Measurements from ENCODE around the gene PLAC8L1.

PLAC8L1 gene

GRCh38 chr5:146066968-146067367 lies 38.4 kb downstream of the PLAC8L1 start:
- H3K4me3 ChIP-seq (ENCODE audit: control insufficient read depth in 1 of 7, extremely low read depth in 1 of 7, insufficient read depth in 4 of 7, low read depth in 2 of 7, low read length in 6 of 7), result no peak overlapping the region
- H3K27ac ChIP-seq (ENCODE audit: insufficient read depth in 1 of 2, low read depth in 1 of 2, low read length in 2 of 2, poor library complexity in 1 of 2, severe bottlenecking in 2 of 2), result no peak overlapping the region
- H3K36me3 ChIP-seq (ENCODE audit: control insufficient read depth in 4 of 4, insufficient read depth in 4 of 4, low read length in 3 of 4), result no peaks in the 10 kb centered on the region
- H3K4me1 ChIP-seq (ENCODE audit: control extremely low read depth in 1 of 4, control insufficient read depth in 4 of 4, insufficient read depth in 4 of 4, low read length in 3 of 4), result no peaks in the 10 kb centered on the region
- ChIA-PET POLR2A (no interaction called here), CTCF (interaction anchor here (1.7 kb wide), 1 partner anchor 18 kb away, joined by 4 read pairs; no protein-coding TSS in a partner anchor)
- H3K27me3 ChIP-seq (replicated peaks in 2 of 5; ENCODE audit: control insufficient read depth in 4 of 5, insufficient read depth in 5 of 5, low read length in 4 of 5), result peaks cover 0 to 2% (median 0%) of the 10 kb centered on the region in 5 experiments
- 98% methylated on average over 6 of the region's 8 CpGs for WGBS (ENCODE audit: insufficient coverage)
- no peaks in the 10 kb centered on the region for H3K9me3 ChIP-seq (ENCODE audit: control extremely low read depth in 1 of 5, control insufficient read depth in 4 of 5, insufficient read depth in 2 of 5, low read depth in 1 of 5, low read length in 4 of 5)
- no peak for DNase-seq

GRCh38 chr5:146060221-146060585 lies 45.2 kb downstream of the PLAC8L1 start:
- Histone ChIP-seq H3K27me3 (replicated peaks in 2 of 5; ENCODE audit: control insufficient read depth in 4 of 5, insufficient read depth in 5 of 5, low read length in 4 of 5) (no peaks in the 10 kb centered on the region), H3K27ac (ENCODE audit: insufficient read depth in 1 of 2, low read depth in 1 of 2, low read length in 2 of 2, poor library complexity in 1 of 2, severe bottlenecking in 2 of 2) (no peak overlapping the region), H3K9me3 (ENCODE audit: control extremely low read depth in 1 of 5, control insufficient read depth in 4 of 5, insufficient read depth in 2 of 5, low read depth in 1 of 5, low read length in 4 of 5) (no peaks in the 10 kb centered on the region), H3K4me3 (ENCODE audit: control insufficient read depth in 1 of 7, extremely low read depth in 1 of 7, insufficient read depth in 4 of 7, low read depth in 2 of 7, low read length in 6 of 7) (no peak overlapping the region), H3K4me1 (ENCODE audit: control extremely low read depth in 1 of 4, control insufficient read depth in 4 of 4, insufficient read depth in 4 of 4, low read length in 3 of 4) (peaks cover 0 to 7% (median 5%) of the 10 kb centered on the region in 4 experiments), H3K36me3 (ENCODE audit: control insufficient read depth in 4 of 4, insufficient read depth in 4 of 4, low read length in 3 of 4) (no peaks in the 10 kb centered on the region)
- no peak for DNase-seq
- 97% methylated on average over 4 of the region's 5 CpGs for WGBS (ENCODE audit: insufficient coverage)
- ChIA-PET POLR2A (no interaction called here), CTCF (no interaction called here)

DNA sequence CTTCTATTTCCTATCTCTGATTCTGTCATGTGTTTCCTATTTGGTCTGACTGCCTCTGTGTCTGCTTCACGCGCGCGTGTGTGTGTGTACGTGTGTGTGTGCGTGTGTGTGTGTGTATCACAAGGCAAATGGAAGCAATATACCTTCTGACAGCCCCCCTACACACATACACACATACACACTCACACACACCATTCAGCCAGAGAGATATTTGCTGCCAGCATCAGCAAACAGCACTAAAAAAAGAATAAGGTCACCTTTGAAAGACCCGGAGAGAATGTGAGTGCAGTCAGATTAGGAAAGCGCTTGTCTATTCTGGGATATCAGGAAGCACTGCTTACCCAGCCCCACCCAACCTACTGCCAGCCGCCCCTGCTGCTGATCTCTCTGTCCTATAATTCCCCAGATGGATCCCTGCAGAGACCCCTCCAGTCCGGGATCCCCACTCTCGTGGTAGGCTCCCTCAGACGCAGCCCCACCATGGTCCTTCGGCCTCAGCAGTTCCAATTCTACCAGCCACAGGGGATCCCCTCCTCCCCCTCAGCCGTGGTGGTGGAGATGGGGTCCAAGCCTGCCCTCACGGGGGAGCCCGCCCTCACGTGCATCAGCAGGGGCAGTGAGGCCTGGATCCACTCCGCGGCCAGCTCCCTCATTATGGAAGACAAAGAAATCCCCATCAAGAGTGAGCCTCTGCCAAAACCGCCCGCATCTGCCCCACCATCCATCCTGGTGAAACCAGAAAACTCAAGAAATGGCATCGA lies 45.7 kb downstream of the PLAC8L1 start:
- no peak overlapping the region for H3K27ac ChIP-seq (ENCODE audit: insufficient read depth in 1 of 2, low read depth in 1 of 2, low read length in 2 of 2, poor library complexity in 1 of 2, severe bottlenecking in 2 of 2)
- ChIA-PET POLR2A (no interaction called here), CTCF (no interaction called here)
- H3K4me1 ChIP-seq (ENCODE audit: control extremely low read depth in 1 of 4, control insufficient read depth in 4 of 4, insufficient read depth in 4 of 4, low read length in 3 of 4), result peaks cover 0 to 7% (median 5%) of the 10 kb centered on the region in 4 experiments
- H3K27me3 ChIP-seq (replicated peaks in 2 of 5; ENCODE audit: control insufficient read depth in 4 of 5, insufficient read depth in 5 of 5, low read length in 4 of 5), result no peaks in the 10 kb centered on the region
- no peak overlapping the region for H3K4me3 ChIP-seq (ENCODE audit: control insufficient read depth in 1 of 7, extremely low read depth in 1 of 7, insufficient read depth in 4 of 7, low read depth in 2 of 7, low read length in 6 of 7)
- WGBS (ENCODE audit: insufficient coverage), result 91% methylated on average over 10 of the region's 22 CpGs
- peak; percentile 19 to 63 (median 50) for DNase-seq
- H3K36me3 ChIP-seq (ENCODE audit: control insufficient read depth in 4 of 4, insufficient read depth in 4 of 4, low read length in 3 of 4), result no peaks in the 10 kb centered on the region
- H3K9me3 ChIP-seq (ENCODE audit: control extremely low read depth in 1 of 5, control insufficient read depth in 4 of 5, insufficient read depth in 2 of 5, low read depth in 1 of 5, low read length in 4 of 5), result no peaks in the 10 kb centered on the region

DNA sequence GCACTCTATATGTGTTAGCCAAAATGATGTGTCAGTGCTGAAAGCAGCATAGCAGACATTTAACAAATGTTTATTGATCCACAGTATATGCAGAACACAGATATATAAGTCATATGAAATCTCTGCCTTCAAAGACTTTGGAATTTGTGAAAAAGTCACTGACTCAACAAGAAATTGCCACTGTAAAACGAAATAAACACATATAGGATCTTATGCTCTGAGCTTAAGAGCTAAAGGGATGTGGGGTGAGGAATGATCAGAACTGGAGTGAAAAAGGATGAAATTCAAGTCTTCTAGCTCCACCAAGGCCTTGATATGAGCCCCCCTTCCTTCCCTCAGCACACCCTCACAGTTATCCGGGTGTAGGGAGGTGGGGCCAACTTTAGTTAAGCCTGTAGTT lies 49.9 kb downstream of the PLAC8L1 start:
- H3K36me3 ChIP-seq (ENCODE audit: control insufficient read depth in 4 of 4, insufficient read depth in 4 of 4, low read length in 3 of 4), result no peaks in the 10 kb centered on the region
- H3K27me3 ChIP-seq (replicated peaks in 2 of 5; ENCODE audit: control insufficient read depth in 4 of 5, insufficient read depth in 5 of 5, low read length in 4 of 5), result no peaks in the 10 kb centered on the region
- DNase-seq, result no peak
- H3K4me3 ChIP-seq (ENCODE audit: control insufficient read depth in 1 of 7, extremely low read depth in 1 of 7, insufficient read depth in 4 of 7, low read depth in 2 of 7, low read length in 6 of 7), result no peak overlapping the region
- POLR2A ChIA-PET, result no interaction called here
- peaks cover 0 to 7% (median 6%) of the 10 kb centered on the region in 4 experiments for H3K4me1 ChIP-seq (ENCODE audit: control extremely low read depth in 1 of 4, control insufficient read depth in 4 of 4, insufficient read depth in 4 of 4, low read length in 3 of 4)
- no peak overlapping the region for H3K27ac ChIP-seq (ENCODE audit: insufficient read depth in 1 of 2, low read depth in 1 of 2, low read length in 2 of 2, poor library complexity in 1 of 2, severe bottlenecking in 2 of 2)
- CTCF ChIA-PET, result interaction anchor here (1.4 kb wide), 1 partner anchor 166 kb away, joined by 3 read pairs; no protein-coding TSS in a partner anchor
- WGBS (ENCODE audit: insufficient coverage), result no CpG with 5 or more reads among the region's 2 CpGs
- H3K9me3 ChIP-seq (ENCODE audit: control extremely low read depth in 1 of 5, control insufficient read depth in 4 of 5, insufficient read depth in 2 of 5, low read depth in 1 of 5, low read length in 4 of 5), result no peaks in the 10 kb centered on the region

DNA sequence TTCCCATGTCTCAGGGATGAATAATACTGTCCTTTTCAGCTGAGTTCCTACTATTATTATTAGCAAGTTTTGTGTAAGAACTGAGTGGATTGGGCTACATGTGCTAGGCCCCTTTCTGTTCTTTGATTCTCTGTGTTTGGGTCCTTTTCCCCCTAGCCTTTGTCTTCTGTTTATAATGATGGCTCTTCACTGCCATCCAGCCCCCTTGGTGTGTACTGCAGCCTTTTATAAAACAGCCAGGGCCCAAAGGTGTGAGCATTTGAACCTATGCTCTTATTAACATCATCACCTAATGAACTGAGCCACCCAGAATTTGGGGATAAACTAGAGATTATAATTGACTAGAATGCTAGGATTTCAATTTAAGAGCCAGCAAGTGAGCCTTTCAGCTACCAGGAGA lies 52.6 kb downstream of the PLAC8L1 start:
- ChIA-PET CTCF (interaction anchor here (0.9 to 2.0 kb wide), 6 partner anchors 118 to 1849 kb away, joined by 3 to 5 read pairs (median 5); no protein-coding TSS in a partner anchor), POLR2A (no interaction called here)
- H3K36me3 ChIP-seq (ENCODE audit: control insufficient read depth in 4 of 4, insufficient read depth in 4 of 4, low read length in 3 of 4), result no peaks in the 10 kb centered on the region

DNA sequence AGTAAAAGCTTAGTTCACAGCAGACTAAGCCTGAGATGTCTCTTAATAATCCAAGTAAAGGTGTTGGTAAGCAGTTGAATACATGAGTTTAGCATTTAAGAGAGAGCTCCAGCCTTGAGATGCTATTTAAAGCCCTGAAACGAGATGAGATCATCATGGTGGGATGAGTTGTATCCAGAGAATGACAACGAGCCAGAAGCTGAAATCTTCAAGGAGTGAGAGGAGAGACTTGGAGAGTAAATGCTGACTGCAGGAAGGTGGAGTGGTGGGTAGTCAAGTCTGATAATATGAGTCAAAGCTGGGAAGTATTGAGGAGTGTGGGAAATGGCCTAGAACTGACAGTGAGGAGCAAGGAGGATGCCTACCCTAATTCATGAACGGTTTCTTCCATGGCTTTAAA lies 53.7 kb downstream of the PLAC8L1 start:
- DNase-seq, result no peak
- CTCF ChIA-PET, result interaction anchor here (1.1 to 2.0 kb wide), 7 partner anchors 11 to 371 kb away, joined by 4 to 10 read pairs (median 5); no protein-coding TSS in a partner anchor
- POLR2A ChIA-PET, result no interaction called here
- Histone ChIP-seq H3K4me1 (ENCODE audit: control extremely low read depth in 1 of 4, control insufficient read depth in 4 of 4, insufficient read depth in 4 of 4, low read length in 3 of 4) (peaks cover 0 to 12% (median 6%) of the 10 kb centered on the region in 4 experiments), H3K4me3 (ENCODE audit: control insufficient read depth in 1 of 7, extremely low read depth in 1 of 7, insufficient read depth in 4 of 7, low read depth in 2 of 7, low read length in 6 of 7) (no peak overlapping the region), H3K9me3 (ENCODE audit: control extremely low read depth in 1 of 5, control insufficient read depth in 4 of 5, insufficient read depth in 2 of 5, low read depth in 1 of 5, low read length in 4 of 5) (no peaks in the 10 kb centered on the region), H3K36me3 (ENCODE audit: control insufficient read depth in 4 of 4, insufficient read depth in 4 of 4, low read length in 3 of 4) (no peaks in the 10 kb centered on the region), H3K27ac (ENCODE audit: insufficient read depth in 1 of 2, low read depth in 1 of 2, low read length in 2 of 2, poor library complexity in 1 of 2, severe bottlenecking in 2 of 2) (no peak overlapping the region), H3K27me3 (replicated peaks in 2 of 5; ENCODE audit: control insufficient read depth in 4 of 5, insufficient read depth in 5 of 5, low read length in 4 of 5) (peaks cover 0 to 2% (median 0%) of the 10 kb centered on the region in 5 experiments)
- WGBS (ENCODE audit: insufficient coverage), result 90% methylated on average over 2 of the region's 3 CpGs

More for the DNA sequence above, 52.6 kb downstream of the PLAC8L1 start:
- peaks cover 0 to 5% (median under 1%) of the 10 kb centered on the region in 4 experiments for H3K4me1 ChIP-seq (ENCODE audit: control extremely low read depth in 1 of 4, control insufficient read depth in 4 of 4, insufficient read depth in 4 of 4, low read length in 3 of 4)
- no peak overlapping the region for H3K4me3 ChIP-seq (ENCODE audit: control insufficient read depth in 1 of 7, extremely low read depth in 1 of 7, insufficient read depth in 4 of 7, low read depth in 2 of 7, low read length in 6 of 7)
- no peaks in the 10 kb centered on the region for H3K9me3 ChIP-seq (ENCODE audit: control extremely low read depth in 1 of 5, control insufficient read depth in 4 of 5, insufficient read depth in 2 of 5, low read depth in 1 of 5, low read length in 4 of 5)
- DNase-seq, result peak in 2 of 3 donors; percentile 38 to 42
- no peak overlapping the region for H3K27ac ChIP-seq (ENCODE audit: insufficient read depth in 1 of 2, low read depth in 1 of 2, low read length in 2 of 2, poor library complexity in 1 of 2, severe bottlenecking in 2 of 2)
- H3K27me3 ChIP-seq (replicated peaks in 2 of 5; ENCODE audit: control insufficient read depth in 4 of 5, insufficient read depth in 5 of 5, low read length in 4 of 5), result peaks cover 0 to 2% (median 0%) of the 10 kb centered on the region in 5 experiments

DNA sequence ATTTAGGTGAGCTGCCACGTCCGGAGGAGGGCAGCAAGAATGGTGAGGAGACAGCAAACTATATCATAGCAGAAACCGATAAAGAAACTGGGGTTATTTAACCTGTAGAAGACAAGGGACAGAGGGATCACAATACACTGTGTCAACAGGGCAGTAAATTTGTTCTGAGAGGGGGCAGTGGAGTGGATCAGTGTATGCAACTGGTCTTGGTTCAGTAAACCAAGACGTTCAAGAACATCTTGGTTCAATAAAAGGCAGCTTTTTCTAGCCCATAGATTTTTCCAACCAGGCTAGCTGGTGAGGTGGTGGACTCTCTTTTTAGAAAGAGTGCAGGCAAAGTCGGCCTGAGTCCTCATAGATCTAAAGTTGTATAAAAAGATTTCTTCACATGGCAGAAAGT lies 55.3 kb downstream of the PLAC8L1 start:
- H3K36me3 ChIP-seq (ENCODE audit: control insufficient read depth in 4 of 4, insufficient read depth in 4 of 4, low read length in 3 of 4), result no peaks in the 10 kb centered on the region
- H3K4me1 ChIP-seq (ENCODE audit: control extremely low read depth in 1 of 4, control insufficient read depth in 4 of 4, insufficient read depth in 4 of 4, low read length in 3 of 4), result peaks cover 0 to 12% (median 6%) of the 10 kb centered on the region in 4 experiments
- CTCF ChIA-PET, result interaction anchor here (1.0 to 2.0 kb wide), 8 partner anchors 9 to 370 kb away, joined by 3 to 10 read pairs (median 4); no protein-coding TSS in a partner anchor
- H3K27me3 ChIP-seq (replicated peaks in 2 of 5; ENCODE audit: control insufficient read depth in 4 of 5, insufficient read depth in 5 of 5, low read length in 4 of 5), result peaks cover 0 to 2% (median 0%) of the 10 kb centered on the region in 5 experiments
- WGBS (ENCODE audit: insufficient coverage), result 96% methylated on average over 4 of the region's 5 CpGs
- no peak overlapping the region for H3K4me3 ChIP-seq (ENCODE audit: control insufficient read depth in 1 of 7, extremely low read depth in 1 of 7, insufficient read depth in 4 of 7, low read depth in 2 of 7, low read length in 6 of 7)
- H3K9me3 ChIP-seq (ENCODE audit: control extremely low read depth in 1 of 5, control insufficient read depth in 4 of 5, insufficient read depth in 2 of 5, low read depth in 1 of 5, low read length in 4 of 5), result no peaks in the 10 kb centered on the region
- DNase-seq, result no peak
- POLR2A ChIA-PET, result no interaction called here
- no peak overlapping the region for H3K27ac ChIP-seq (ENCODE audit: insufficient read depth in 1 of 2, low read depth in 1 of 2, low read length in 2 of 2, poor library complexity in 1 of 2, severe bottlenecking in 2 of 2)
